ENCODE data around the gene ACACB. TPM values are rescaled to one million over a fixed set of nuclear protein-coding genes. Genes with fewer than 3 reads are reported as not detected.

Gene ACACB
- total and polyA plus RNA-seq, 2 donors, result 2.0 to 9.5 TPM

GRCh38 chr12:109160433-109160832 lies 44.0 kb downstream of the ACACB start:
- Histone ChIP-seq H3K27ac (ENCODE audit: low read depth in 1 of 2, low read length in 1 of 2) (no peak overlapping the region), H3K9me3 (ENCODE audit: control insufficient read depth in 2 of 2, insufficient read depth in 1 of 2, low read length in 1 of 2) (no peaks in the 10 kb centered on the region), H3K27me3 (ENCODE audit: control insufficient read depth in 2 of 2, insufficient read depth in 1 of 2, low read length in 1 of 2) (no peaks in the 10 kb centered on the region), H3K4me1 (ENCODE audit: control insufficient read depth in 2 of 2, insufficient read depth in 2 of 2, low read length in 2 of 2) (no peaks in the 10 kb centered on the region), H3K4me3 (ENCODE audit: low read length in 2 of 2) (no peak overlapping the region), H3K36me3 (ENCODE audit: control insufficient read depth in 2 of 2, insufficient read depth in 2 of 2, low read length in 1 of 2) (no peaks in the 10 kb centered on the region)
- 98% methylated on average over 7 of the region's 7 CpGs for WGBS
- no peak for DNase-seq (ENCODE audit: low read depth in 6 of 9, low spot score in 9 of 9)

DNA sequence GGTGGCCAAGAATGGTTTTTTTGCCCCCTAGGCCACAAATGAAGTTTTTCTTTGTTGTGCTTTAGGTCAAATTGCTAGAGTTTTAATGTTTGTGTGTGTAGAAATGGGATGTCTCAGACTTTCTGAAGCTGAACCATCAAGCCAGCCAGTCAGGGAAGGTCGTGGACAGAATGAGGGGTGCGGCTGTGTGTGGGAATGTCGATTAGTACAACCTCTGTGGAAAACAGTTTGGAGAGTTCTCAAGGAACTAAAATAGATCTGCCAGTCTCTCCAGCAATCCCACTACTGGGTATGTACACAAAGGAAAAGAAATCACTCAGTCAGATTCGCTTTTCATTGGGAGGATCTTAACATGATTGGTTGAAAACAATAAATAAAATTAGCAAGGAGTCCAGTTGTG lies 44.5 kb downstream of the ACACB start:
- no peak for DNase-seq (ENCODE audit: low read depth in 6 of 9, low spot score in 9 of 9)
- no peaks in the 10 kb centered on the region for H3K27me3 ChIP-seq (ENCODE audit: control insufficient read depth in 2 of 2, insufficient read depth in 1 of 2, low read length in 1 of 2)
- H3K9me3 ChIP-seq (ENCODE audit: control insufficient read depth in 2 of 2, insufficient read depth in 1 of 2, low read length in 1 of 2), result no peaks in the 10 kb centered on the region
- H3K36me3 ChIP-seq (ENCODE audit: control insufficient read depth in 2 of 2, insufficient read depth in 2 of 2, low read length in 1 of 2), result no peaks in the 10 kb centered on the region
- no peak overlapping the region for H3K27ac ChIP-seq (ENCODE audit: low read depth in 1 of 2, low read length in 1 of 2)
- no peaks in the 10 kb centered on the region for H3K4me1 ChIP-seq (ENCODE audit: control insufficient read depth in 2 of 2, insufficient read depth in 2 of 2, low read length in 2 of 2)
- no peak overlapping the region for H3K4me3 ChIP-seq (ENCODE audit: low read length in 2 of 2)
- WGBS, result 95% methylated on average over 4 of the region's 4 CpGs

- no peak overlapping the region for H3K4me3 ChIP-seq (ENCODE audit: low read length in 2 of 2)
- H3K27ac ChIP-seq (ENCODE audit: low read depth in 1 of 2, low read length in 1 of 2), result no peak overlapping the region
- H3K9me3 ChIP-seq (ENCODE audit: control insufficient read depth in 2 of 2, insufficient read depth in 1 of 2, low read length in 1 of 2), result no peaks in the 10 kb centered on the region
- no peaks in the 10 kb centered on the region for H3K4me1 ChIP-seq (ENCODE audit: control insufficient read depth in 2 of 2, insufficient read depth in 2 of 2, low read length in 2 of 2)
- DNase-seq (ENCODE audit: low read depth in 6 of 9, low spot score in 9 of 9), result no peak
- no peaks in the 10 kb centered on the region for H3K27me3 ChIP-seq (ENCODE audit: control insufficient read depth in 2 of 2, insufficient read depth in 1 of 2, low read length in 1 of 2)
- H3K36me3 ChIP-seq (ENCODE audit: control insufficient read depth in 2 of 2, insufficient read depth in 2 of 2, low read length in 1 of 2), result no peaks in the 10 kb centered on the region
- 86% methylated on average over 5 of the region's 5 CpGs for WGBS
These were observed 46.2 kb downstream of the ACACB start for GRCh38 chr12:109162551-109162950.

GRCh38 chr12:109163167-109163566 lies 46.8 kb downstream of the ACACB start:
- Histone ChIP-seq H3K27ac (ENCODE audit: low read depth in 1 of 2, low read length in 1 of 2) (no peak overlapping the region), H3K36me3 (ENCODE audit: control insufficient read depth in 2 of 2, insufficient read depth in 2 of 2, low read length in 1 of 2) (peaks cover 0 to 4% of the 10 kb centered on the region in 2 donors), H3K27me3 (ENCODE audit: control insufficient read depth in 2 of 2, insufficient read depth in 1 of 2, low read length in 1 of 2) (no peaks in the 10 kb centered on the region), H3K4me1 (ENCODE audit: control insufficient read depth in 2 of 2, insufficient read depth in 2 of 2, low read length in 2 of 2) (no peaks in the 10 kb centered on the region), H3K9me3 (ENCODE audit: control insufficient read depth in 2 of 2, insufficient read depth in 1 of 2, low read length in 1 of 2) (no peaks in the 10 kb centered on the region), H3K4me3 (ENCODE audit: low read length in 2 of 2) (no peak overlapping the region)
- WGBS, result 75% methylated on average over 6 of the region's 6 CpGs
- DNase-seq (ENCODE audit: low read depth in 6 of 9, low spot score in 9 of 9), result no peak

GRCh38 chr12:109165599-109165998 lies 49.2 kb downstream of the ACACB start:
- Histone ChIP-seq H3K9me3 (ENCODE audit: control insufficient read depth in 2 of 2, insufficient read depth in 1 of 2, low read length in 1 of 2) (no peaks in the 10 kb centered on the region), H3K4me1 (ENCODE audit: control insufficient read depth in 2 of 2, insufficient read depth in 2 of 2, low read length in 2 of 2) (no peaks in the 10 kb centered on the region), H3K27ac (ENCODE audit: low read depth in 1 of 2, low read length in 1 of 2) (no peak overlapping the region), H3K4me3 (ENCODE audit: low read length in 2 of 2) (no peak overlapping the region), H3K27me3 (ENCODE audit: control insufficient read depth in 2 of 2, insufficient read depth in 1 of 2, low read length in 1 of 2) (no peaks in the 10 kb centered on the region), H3K36me3 (ENCODE audit: control insufficient read depth in 2 of 2, insufficient read depth in 2 of 2, low read length in 1 of 2) (peaks cover 0 to 4% of the 10 kb centered on the region in 2 donors)
- 98% methylated on average over 1 of the region's 1 CpG for WGBS
- DNase-seq (ENCODE audit: low read depth in 6 of 9, low spot score in 9 of 9), result no peak

- WGBS, result 96% methylated on average over 9 of the region's 9 CpGs
- H3K4me3 ChIP-seq (ENCODE audit: low read length in 2 of 2), result no peak overlapping the region
- H3K27me3 ChIP-seq (ENCODE audit: control insufficient read depth in 2 of 2, insufficient read depth in 1 of 2, low read length in 1 of 2), result no peaks in the 10 kb centered on the region
- peaks cover 0 to 4% of the 10 kb centered on the region in 2 donors for H3K36me3 ChIP-seq (ENCODE audit: control insufficient read depth in 2 of 2, insufficient read depth in 2 of 2, low read length in 1 of 2)
- no peaks in the 10 kb centered on the region for H3K9me3 ChIP-seq (ENCODE audit: control insufficient read depth in 2 of 2, insufficient read depth in 1 of 2, low read length in 1 of 2)
- DNase-seq (ENCODE audit: low read depth in 6 of 9, low spot score in 9 of 9), result no peak
- no peaks in the 10 kb centered on the region for H3K4me1 ChIP-seq (ENCODE audit: control insufficient read depth in 2 of 2, insufficient read depth in 2 of 2, low read length in 2 of 2)
- no peak overlapping the region for H3K27ac ChIP-seq (ENCODE audit: low read depth in 1 of 2, low read length in 1 of 2)
These were observed 50.0 kb downstream of the ACACB start for GRCh38 chr12:109166371-109166770.

DNA sequence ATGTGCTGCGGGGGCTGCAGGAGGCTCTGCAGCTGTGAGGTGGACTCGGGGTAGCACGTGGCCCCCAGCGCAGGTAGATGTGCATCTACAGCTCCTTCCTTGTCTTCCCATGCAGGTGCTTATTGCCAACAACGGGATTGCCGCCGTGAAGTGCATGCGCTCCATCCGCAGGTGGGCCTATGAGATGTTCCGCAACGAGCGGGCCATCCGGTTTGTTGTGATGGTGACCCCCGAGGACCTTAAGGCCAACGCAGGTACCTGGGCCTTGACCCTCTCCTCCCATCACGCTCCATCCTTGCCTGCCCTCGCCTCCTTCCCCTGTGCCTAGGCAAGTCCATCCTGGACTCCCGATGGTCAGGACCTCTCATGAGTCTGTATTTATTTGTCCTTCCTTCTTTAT lies 51.4 kb downstream of the ACACB start:
- Histone ChIP-seq H3K4me1 (ENCODE audit: control insufficient read depth in 2 of 2, insufficient read depth in 2 of 2, low read length in 2 of 2) (no peaks in the 10 kb centered on the region), H3K27me3 (ENCODE audit: control insufficient read depth in 2 of 2, insufficient read depth in 1 of 2, low read length in 1 of 2) (no peaks in the 10 kb centered on the region), H3K4me3 (ENCODE audit: low read length in 2 of 2) (no peak overlapping the region), H3K9me3 (ENCODE audit: control insufficient read depth in 2 of 2, insufficient read depth in 1 of 2, low read length in 1 of 2) (no peaks in the 10 kb centered on the region), H3K36me3 (ENCODE audit: control insufficient read depth in 2 of 2, insufficient read depth in 2 of 2, low read length in 1 of 2) (peaks cover 0 to 17% of the 10 kb centered on the region in 2 donors), H3K27ac (ENCODE audit: low read depth in 1 of 2, low read length in 1 of 2) (no peak overlapping the region)
- 98% methylated on average over 18 of the region's 18 CpGs for WGBS
- DNase-seq (ENCODE audit: low read depth in 6 of 9, low spot score in 9 of 9), result no peak

DNA sequence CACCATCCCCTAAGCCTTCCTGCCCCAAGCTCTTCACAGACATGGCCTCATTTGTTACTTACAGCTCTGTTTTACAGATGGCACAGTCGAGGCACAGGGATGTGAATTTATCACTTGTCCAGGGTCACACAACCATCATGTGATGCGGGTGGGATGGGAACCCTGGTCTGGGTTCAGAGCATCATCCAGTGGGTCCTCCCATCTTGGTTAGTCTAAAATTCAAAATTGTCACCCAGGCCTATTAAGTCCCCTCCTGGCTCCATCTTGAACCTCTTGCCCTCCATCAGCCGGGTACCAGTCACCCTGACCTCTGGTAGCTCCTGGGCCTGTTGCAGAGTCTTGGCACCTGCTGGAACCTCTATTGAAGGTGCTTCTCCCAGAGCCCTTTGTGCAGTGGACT lies 52.9 kb downstream of the ACACB start:
- no peaks in the 10 kb centered on the region for H3K4me1 ChIP-seq (ENCODE audit: control insufficient read depth in 2 of 2, insufficient read depth in 2 of 2, low read length in 2 of 2)
- H3K9me3 ChIP-seq (ENCODE audit: control insufficient read depth in 2 of 2, insufficient read depth in 1 of 2, low read length in 1 of 2), result no peaks in the 10 kb centered on the region
- H3K36me3 ChIP-seq (ENCODE audit: control insufficient read depth in 2 of 2, insufficient read depth in 2 of 2, low read length in 1 of 2), result peaks cover 0 to 29% of the 10 kb centered on the region in 2 donors
- WGBS, result 98% methylated on average over 3 of the region's 3 CpGs
- H3K4me3 ChIP-seq (ENCODE audit: low read length in 2 of 2), result no peak overlapping the region
- H3K27ac ChIP-seq (ENCODE audit: low read depth in 1 of 2, low read length in 1 of 2), result no peak overlapping the region
- DNase-seq (ENCODE audit: low read depth in 6 of 9, low spot score in 9 of 9), result no peak
- no peaks in the 10 kb centered on the region for H3K27me3 ChIP-seq (ENCODE audit: control insufficient read depth in 2 of 2, insufficient read depth in 1 of 2, low read length in 1 of 2)

DNA sequence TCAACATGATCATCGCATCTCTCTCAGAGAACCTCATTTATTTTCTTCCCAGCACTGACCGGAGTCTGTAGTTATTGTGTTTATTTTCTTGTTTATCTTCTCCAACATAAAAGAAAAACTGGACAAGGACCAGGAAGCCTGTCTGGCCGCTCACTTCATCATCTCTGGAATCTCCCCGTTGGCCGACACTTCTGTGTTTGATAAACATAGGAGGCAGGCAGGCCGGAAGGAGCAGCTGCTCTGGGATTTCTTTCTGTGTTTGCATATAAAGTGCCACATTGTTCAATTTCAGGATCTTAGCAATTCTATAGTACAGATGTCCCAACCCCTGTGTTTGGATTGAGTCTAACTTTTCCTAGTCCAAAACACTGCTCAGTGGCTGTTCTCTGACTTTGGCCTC lies 53.3 kb downstream of the ACACB start:
- Histone ChIP-seq H3K4me3 (ENCODE audit: low read length in 2 of 2) (no peak overlapping the region), H3K27me3 (ENCODE audit: control insufficient read depth in 2 of 2, insufficient read depth in 1 of 2, low read length in 1 of 2) (no peaks in the 10 kb centered on the region), H3K36me3 (ENCODE audit: control insufficient read depth in 2 of 2, insufficient read depth in 2 of 2, low read length in 1 of 2) (peaks cover 0 to 29% of the 10 kb centered on the region in 2 donors), H3K4me1 (ENCODE audit: control insufficient read depth in 2 of 2, insufficient read depth in 2 of 2, low read length in 2 of 2) (no peaks in the 10 kb centered on the region), H3K27ac (ENCODE audit: low read depth in 1 of 2, low read length in 1 of 2) (no peak overlapping the region), H3K9me3 (ENCODE audit: control insufficient read depth in 2 of 2, insufficient read depth in 1 of 2, low read length in 1 of 2) (no peaks in the 10 kb centered on the region)
- DNase-seq (ENCODE audit: low read depth in 6 of 9, low spot score in 9 of 9), result no peak
- 90% methylated on average over 6 of the region's 6 CpGs for WGBS

- Histone ChIP-seq H3K4me3 (ENCODE audit: low read length in 2 of 2) (no peak overlapping the region), H3K9me3 (ENCODE audit: control insufficient read depth in 2 of 2, insufficient read depth in 1 of 2, low read length in 1 of 2) (no peaks in the 10 kb centered on the region), H3K27ac (ENCODE audit: low read depth in 1 of 2, low read length in 1 of 2) (no peak overlapping the region), H3K4me1 (ENCODE audit: control insufficient read depth in 2 of 2, insufficient read depth in 2 of 2, low read length in 2 of 2) (no peaks in the 10 kb centered on the region), H3K36me3 (ENCODE audit: control insufficient read depth in 2 of 2, insufficient read depth in 2 of 2, low read length in 1 of 2) (peaks cover 0 to 29% of the 10 kb centered on the region in 2 donors), H3K27me3 (ENCODE audit: control insufficient read depth in 2 of 2, insufficient read depth in 1 of 2, low read length in 1 of 2) (no peaks in the 10 kb centered on the region)
- 93% methylated on average over 7 of the region's 7 CpGs for WGBS
- DNase-seq (ENCODE audit: low read depth in 6 of 9, low spot score in 9 of 9), result no peak
These were observed 53.9 kb downstream of the ACACB start for GRCh38 chr12:109170324-109170723.
